22Rv1 (cell line): ENCODE measurements around the gene PHLDA2.

Experiments used
- ZFX ChIP-seq: fragments of 450-650 bp; IDR thresholded peaks from 2 replicates; pipeline ENCODE4 v1.6.1; 2017; ENCODE audit warnings: antibody characterized with exemption, borderline replicate concordance
- TF ChIP-seq, protein P1 (sequence below): fragments of 450-650 bp; IDR thresholded peaks from 2 replicates; pipeline ENCODE4 v1.5.1; 2017; ENCODE audit warnings: mild to moderate bottlenecking

DNA sequence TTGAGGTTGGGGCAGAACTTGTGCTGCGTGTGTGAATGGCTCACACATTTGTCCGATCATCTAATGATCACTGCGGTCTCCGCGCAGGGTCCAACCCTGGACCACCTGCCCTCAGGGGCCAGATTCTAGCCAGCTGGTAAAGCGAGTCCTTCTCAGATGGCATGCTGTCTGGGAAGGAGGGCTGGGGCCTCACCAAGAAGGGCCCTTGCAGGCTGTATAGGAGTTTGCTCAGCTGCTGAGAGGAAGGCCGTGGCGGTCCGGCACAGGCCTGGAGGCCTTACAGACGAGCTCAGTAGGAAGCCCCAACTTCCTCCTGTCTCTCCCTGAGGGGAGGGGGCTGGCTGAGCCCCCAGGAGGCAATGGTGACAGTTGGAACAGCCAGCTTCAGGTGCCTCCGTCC lies 13.7 kb downstream of the PHLDA2 start:
- TF ChIP-seq, protein P1, sequence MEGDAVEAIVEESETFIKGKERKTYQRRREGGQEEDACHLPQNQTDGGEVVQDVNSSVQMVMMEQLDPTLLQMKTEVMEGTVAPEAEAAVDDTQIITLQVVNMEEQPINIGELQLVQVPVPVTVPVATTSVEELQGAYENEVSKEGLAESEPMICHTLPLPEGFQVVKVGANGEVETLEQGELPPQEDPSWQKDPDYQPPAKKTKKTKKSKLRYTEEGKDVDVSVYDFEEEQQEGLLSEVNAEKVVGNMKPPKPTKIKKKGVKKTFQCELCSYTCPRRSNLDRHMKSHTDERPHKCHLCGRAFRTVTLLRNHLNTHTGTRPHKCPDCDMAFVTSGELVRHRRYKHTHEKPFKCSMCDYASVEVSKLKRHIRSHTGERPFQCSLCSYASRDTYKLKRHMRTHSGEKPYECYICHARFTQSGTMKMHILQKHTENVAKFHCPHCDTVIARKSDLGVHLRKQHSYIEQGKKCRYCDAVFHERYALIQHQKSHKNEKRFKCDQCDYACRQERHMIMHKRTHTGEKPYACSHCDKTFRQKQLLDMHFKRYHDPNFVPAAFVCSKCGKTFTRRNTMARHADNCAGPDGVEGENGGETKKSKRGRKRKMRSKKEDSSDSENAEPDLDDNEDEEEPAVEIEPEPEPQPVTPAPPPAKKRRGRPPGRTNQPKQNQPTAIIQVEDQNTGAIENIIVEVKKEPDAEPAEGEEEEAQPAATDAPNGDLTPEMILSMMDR, result no peak
- no peak for TF ChIP-seq ZFX
